GM12873 (cell line): ENCODE data around the gene PROX1.

Source experiments
- CTCF ChIP-seq: IDR thresholded peaks from 2 replicates; pipeline ENCODE4 v1.5.1; 2012; ENCODE audit warnings: low read depth, mild to moderate bottlenecking, moderate library complexity, low read length, control low read depth; ENCODE audit not compliant: insufficient read depth; ENCODE audit errors: missing control alignments

Gene PROX1

GRCh38 chr1:213987927-213988506 is at the start of gene PROX1:
PROX1 (plus strand) TSS chr1:213987973; CDS start chr1:213996536, 8,563 bp downstream.
- TF ChIP-seq CTCF = no peak

- no peak for TF ChIP-seq CTCF
Observed at GRCh38 chr1:213938776-213939175, 49.0 kb upstream of the PROX1 start.

- no peak for TF ChIP-seq CTCF
Observed at GRCh38 chr1:213939888-213940287, 47.9 kb upstream of the PROX1 start.

GRCh38 chr1:213940947-213941346 is 46.8 kb upstream of the PROX1 start:
- no peak for TF ChIP-seq CTCF

GRCh38 chr1:213942061-213942460 is 45.7 kb upstream of the PROX1 start:
- TF ChIP-seq CTCF = no peak

- TF ChIP-seq CTCF = no peak
Observed at GRCh38 chr1:213947200-213947801, 40.5 kb upstream of the PROX1 start.

GRCh38 chr1:213951876-213952275 is 35.9 kb upstream of the PROX1 start:
- no peak for TF ChIP-seq CTCF

- no peak for TF ChIP-seq CTCF
Observed at GRCh38 chr1:213953806-213954205, 34.0 kb upstream of the PROX1 start.
